ENCODE data around the gene RBP2.

RBP2 gene

DNA sequence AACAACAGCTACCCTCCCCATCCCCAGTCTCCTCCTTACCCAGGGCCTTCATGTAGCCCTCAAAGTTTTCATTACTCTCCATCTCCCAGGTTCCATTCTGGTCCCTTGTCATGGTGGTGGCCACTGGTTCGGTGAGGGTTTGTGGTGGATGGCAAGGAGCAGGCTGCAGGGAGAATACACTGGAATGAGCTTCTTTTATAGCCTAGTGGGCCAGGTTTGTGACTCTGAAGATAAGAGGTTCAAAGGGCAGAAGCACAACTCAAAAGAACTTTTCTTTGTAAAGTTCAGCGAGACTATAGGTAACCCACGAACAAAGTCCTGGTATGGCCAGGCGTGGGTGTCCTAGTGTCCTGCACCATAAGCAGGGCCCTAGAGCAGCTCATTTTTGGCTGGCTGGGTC lies at the start of gene RBP2:
TSS of gene RBP2 (minus strand) at position 169 of the 400 bp plus-strand sequence. CDS start at position 112, 57 bp downstream.
- Mint-ChIP-seq H3K4me1 (no peaks in the 10 kb centered on the region), H3K4me3 (no peak within 1 kb of the TSS), H3K9me3 (no peaks in the 10 kb centered on the region), H3K36me3 (ENCODE audit: insufficient read depth) (no peaks in the 10 kb centered on the region), H3K27me3 (no peaks in the 10 kb centered on the region), H3K27ac (ENCODE audit: low read depth) (no peak within 1 kb of the TSS)
- DNase-seq (ENCODE audit: low spot score in 2 of 2) (no peak), ATAC-seq (replicated peaks; ENCODE audit: extremely low read depth, poor library complexity, severe bottlenecking) (no peak)

DNA sequence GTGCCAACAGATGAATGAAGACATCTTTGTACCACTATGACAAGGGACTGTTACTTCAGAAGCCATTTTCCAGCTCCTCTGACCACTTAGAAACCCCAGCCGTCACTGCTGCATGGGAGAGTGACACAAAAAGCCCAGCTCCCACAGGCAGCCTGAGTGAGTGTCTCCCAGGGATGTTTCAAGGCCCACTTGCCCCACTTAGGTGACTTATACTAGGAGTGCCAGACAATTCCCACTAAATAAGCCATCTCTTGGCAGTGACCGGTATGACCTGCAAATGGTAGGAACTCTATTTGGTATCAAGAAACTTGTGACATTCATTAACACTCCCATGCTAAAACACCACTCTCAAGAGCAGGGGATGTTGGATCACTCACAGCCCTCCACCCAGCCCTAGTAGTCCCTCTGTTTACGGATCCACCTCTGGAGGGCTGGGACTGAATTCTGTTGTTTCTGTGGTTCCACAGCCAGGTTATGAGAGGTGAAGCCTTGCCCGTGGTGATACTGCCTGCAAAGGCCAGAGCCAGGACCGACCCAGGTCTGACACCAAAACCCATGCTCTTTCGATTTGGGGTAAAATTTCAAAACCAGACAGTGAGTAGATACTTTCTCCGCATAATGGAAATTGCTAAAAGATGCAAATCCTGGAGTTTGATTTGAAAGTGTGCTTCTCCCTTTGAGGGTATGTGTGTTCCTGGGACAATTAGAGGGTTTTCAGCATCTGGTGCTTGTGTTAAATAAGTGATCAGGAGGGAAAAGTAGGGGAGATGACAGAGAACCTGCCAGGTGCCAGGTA lies 48.7 kb upstream of the RBP2 start:
- H3K27me3 Mint-ChIP-seq, result no peaks in the 10 kb centered on the region
- DNase-seq (ENCODE audit: low spot score in 2 of 2) (no peak), ATAC-seq (replicated peaks; ENCODE audit: extremely low read depth, poor library complexity, severe bottlenecking) (no peak)
- H3K27ac Mint-ChIP-seq (ENCODE audit: low read depth), result no peak overlapping the region
- no peaks in the 10 kb centered on the region for H3K9me3 Mint-ChIP-seq
- peaks cover 2% of the 10 kb centered on the region for H3K36me3 Mint-ChIP-seq (ENCODE audit: insufficient read depth)
- no peak overlapping the region for H3K4me3 Mint-ChIP-seq
- H3K4me1 Mint-ChIP-seq, result no peaks in the 10 kb centered on the region

DNA sequence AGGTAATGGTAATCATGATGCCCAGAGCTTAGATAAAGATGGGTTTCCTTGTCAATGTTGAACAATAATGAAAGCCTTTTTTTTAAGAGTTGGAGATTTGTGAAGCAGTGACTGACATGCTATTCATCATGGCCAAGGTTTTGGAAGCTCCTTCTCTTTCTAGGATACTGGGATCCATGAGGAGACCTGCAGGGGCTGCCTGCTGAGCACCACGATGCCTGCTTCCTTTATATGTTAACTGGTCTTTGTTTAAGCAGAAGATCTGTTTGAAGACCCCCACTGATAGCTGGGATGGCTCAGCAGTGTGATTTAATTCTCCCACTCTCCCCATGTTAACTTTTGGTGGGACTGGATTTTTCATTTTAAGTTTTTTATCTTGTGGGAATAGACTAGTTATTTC lies 47.4 kb upstream of the RBP2 start:
- H3K27ac Mint-ChIP-seq (ENCODE audit: low read depth), result no peak overlapping the region
- no peak for ATAC-seq (replicated peaks; ENCODE audit: extremely low read depth, poor library complexity, severe bottlenecking)
- DNase-seq (ENCODE audit: low spot score in 2 of 2), result no peak
- H3K4me1 Mint-ChIP-seq, result no peaks in the 10 kb centered on the region
- H3K9me3 Mint-ChIP-seq, result no peaks in the 10 kb centered on the region
- H3K36me3 Mint-ChIP-seq (ENCODE audit: insufficient read depth), result peaks cover 2% of the 10 kb centered on the region
- no peaks in the 10 kb centered on the region for H3K27me3 Mint-ChIP-seq
- H3K4me3 Mint-ChIP-seq, result no peak overlapping the region

DNA sequence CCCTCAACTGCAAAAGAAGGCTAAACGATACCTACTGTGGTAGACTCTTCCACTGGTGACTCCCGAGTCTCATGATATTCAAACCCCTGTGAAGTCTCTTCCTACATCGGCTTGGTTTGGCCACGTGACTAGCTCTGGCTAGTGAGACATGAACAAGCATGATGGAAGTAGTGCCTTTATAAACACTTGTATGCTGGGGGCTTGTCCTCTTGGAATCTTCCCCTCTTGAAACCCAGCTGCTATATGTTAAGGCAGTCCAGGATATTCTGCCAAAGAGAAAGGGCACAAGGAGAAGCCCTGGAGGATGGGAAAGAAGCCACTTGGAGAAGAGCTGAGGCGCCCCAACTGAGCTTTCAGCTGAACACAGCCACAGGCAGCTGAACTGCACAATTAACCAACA lies 46.9 kb upstream of the RBP2 start:
- Mint-ChIP-seq H3K36me3 (ENCODE audit: insufficient read depth) (peaks cover 2% of the 10 kb centered on the region), H3K27me3 (no peaks in the 10 kb centered on the region), H3K9me3 (no peaks in the 10 kb centered on the region), H3K27ac (ENCODE audit: low read depth) (no peak overlapping the region), H3K4me1 (no peaks in the 10 kb centered on the region), H3K4me3 (no peak overlapping the region)
- DNase-seq (ENCODE audit: low spot score in 2 of 2) (no peak), ATAC-seq (replicated peaks; ENCODE audit: extremely low read depth, poor library complexity, severe bottlenecking) (no peak)

DNA sequence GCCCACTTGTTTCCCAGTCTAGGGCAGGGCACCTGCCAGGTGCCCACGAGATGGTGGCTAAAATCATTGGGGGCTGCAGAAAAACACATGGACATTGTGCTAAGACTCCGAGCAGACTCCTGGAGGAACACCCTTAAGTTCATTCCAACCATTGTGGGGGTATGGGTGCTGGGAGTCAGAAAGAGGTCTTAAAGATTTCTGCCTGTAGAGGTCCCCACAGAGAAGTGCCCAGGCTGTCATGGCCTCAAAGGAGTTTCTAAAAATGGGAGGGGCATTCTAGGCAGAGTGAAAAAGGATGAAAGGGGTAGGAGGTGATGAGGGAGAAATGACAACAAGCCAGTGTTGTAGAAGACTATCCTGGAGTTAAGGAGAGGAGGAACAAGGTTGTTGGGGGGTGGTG lies 46.1 kb upstream of the RBP2 start:
- DNase-seq (ENCODE audit: low spot score in 2 of 2) (no peak), ATAC-seq (replicated peaks; ENCODE audit: extremely low read depth, poor library complexity, severe bottlenecking) (no peak)
- Mint-ChIP-seq H3K27me3 (no peaks in the 10 kb centered on the region), H3K36me3 (ENCODE audit: insufficient read depth) (no peaks in the 10 kb centered on the region), H3K4me3 (no peak overlapping the region), H3K9me3 (no peaks in the 10 kb centered on the region), H3K4me1 (no peaks in the 10 kb centered on the region), H3K27ac (ENCODE audit: low read depth) (no peak overlapping the region)

DNA sequence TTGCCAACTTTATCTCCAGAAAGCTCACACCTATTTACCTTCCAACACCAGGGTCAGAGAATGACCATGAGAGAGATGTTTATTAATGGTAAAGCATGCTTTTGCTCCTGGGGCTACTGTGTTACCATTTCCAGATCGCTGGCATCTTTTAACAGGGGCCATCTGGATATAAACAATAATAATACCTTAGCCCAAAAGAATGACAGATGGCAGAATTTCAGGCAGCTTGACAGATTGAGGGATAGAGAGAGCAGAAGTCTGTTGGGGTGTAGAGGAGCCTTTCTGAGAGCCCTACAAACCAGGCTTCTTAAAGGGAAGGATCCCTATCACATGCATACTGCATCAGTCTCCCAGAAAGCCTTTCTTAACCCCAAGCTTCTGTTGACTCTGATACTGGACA lies 45.5 kb upstream of the RBP2 start:
- Mint-ChIP-seq H3K4me1 (no peaks in the 10 kb centered on the region), H3K36me3 (ENCODE audit: insufficient read depth) (no peaks in the 10 kb centered on the region), H3K4me3 (no peak overlapping the region), H3K9me3 (no peaks in the 10 kb centered on the region), H3K27ac (ENCODE audit: low read depth) (no peak overlapping the region), H3K27me3 (no peaks in the 10 kb centered on the region)
- no peak for ATAC-seq (replicated peaks; ENCODE audit: extremely low read depth, poor library complexity, severe bottlenecking)
- DNase-seq (ENCODE audit: low spot score in 2 of 2), result no peak

DNA sequence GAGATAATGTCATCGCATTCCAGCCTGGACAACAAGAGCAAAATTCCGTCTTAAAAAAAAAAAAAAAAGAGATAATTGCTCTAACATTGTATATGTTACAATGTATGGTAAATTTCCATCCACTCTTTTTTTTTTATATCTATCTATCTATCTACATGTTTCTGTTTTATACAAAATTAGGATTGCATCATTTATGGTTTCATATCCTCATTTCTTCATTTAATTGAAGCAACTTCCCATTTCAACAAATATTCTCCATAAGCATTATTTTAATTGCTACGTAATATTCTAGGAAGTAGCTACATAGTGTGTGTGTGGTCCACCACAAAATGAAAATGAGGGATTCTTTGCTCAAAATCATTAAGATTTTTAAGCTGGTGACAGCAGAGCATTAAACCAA lies 44.8 kb upstream of the RBP2 start:
- H3K4me1 Mint-ChIP-seq, result no peaks in the 10 kb centered on the region
- no peak overlapping the region for H3K4me3 Mint-ChIP-seq
- H3K27me3 Mint-ChIP-seq, result no peaks in the 10 kb centered on the region
- DNase-seq (ENCODE audit: low spot score in 2 of 2), result no peak
- no peak overlapping the region for H3K27ac Mint-ChIP-seq (ENCODE audit: low read depth)
- no peaks in the 10 kb centered on the region for H3K36me3 Mint-ChIP-seq (ENCODE audit: insufficient read depth)
- H3K9me3 Mint-ChIP-seq, result no peaks in the 10 kb centered on the region
- no peak for ATAC-seq (replicated peaks; ENCODE audit: extremely low read depth, poor library complexity, severe bottlenecking)

DNA sequence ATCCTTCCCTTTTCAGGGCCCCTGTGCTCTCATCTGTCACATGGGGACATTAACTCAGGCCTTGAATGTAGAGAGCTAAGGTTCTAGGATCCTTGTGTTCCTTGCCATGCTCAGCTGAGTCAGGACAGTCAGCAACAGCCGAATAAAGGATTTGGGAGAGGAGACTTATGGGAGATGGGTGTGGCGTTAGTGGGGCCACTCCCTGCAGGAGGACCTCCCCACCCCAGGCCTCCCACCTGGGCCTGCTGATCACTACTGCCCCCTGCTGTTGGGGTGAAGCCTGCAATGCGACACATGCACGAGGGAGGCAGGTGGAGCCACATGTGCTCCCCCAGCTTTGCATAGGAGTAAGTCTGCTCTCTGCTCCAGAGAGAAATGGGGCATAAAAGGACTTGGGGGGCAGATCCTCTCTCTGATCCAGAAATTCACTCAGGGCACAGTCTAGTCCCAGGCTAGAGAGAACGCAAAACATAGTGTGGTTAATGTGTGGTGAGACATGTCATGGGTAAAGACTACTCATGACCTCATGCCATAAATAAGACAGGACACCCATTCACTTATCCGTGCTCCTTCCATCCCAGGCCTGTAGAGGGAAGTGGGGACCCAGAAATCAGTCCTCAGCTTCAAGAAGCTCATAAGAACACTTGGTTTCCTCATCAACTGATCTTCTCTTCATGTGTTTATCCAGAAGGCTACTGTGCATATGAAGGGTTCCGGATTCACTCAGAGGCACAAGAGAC lies 43.9 kb upstream of the RBP2 start:
- Mint-ChIP-seq H3K27me3 (no peaks in the 10 kb centered on the region), H3K4me3 (no peak overlapping the region), H3K27ac (ENCODE audit: low read depth) (no peak overlapping the region), H3K36me3 (ENCODE audit: insufficient read depth) (no peaks in the 10 kb centered on the region), H3K4me1 (no peaks in the 10 kb centered on the region), H3K9me3 (no peaks in the 10 kb centered on the region)
- ATAC-seq (replicated peaks; ENCODE audit: extremely low read depth, poor library complexity, severe bottlenecking) (no peak), DNase-seq (ENCODE audit: low spot score in 2 of 2) (no peak)

DNA sequence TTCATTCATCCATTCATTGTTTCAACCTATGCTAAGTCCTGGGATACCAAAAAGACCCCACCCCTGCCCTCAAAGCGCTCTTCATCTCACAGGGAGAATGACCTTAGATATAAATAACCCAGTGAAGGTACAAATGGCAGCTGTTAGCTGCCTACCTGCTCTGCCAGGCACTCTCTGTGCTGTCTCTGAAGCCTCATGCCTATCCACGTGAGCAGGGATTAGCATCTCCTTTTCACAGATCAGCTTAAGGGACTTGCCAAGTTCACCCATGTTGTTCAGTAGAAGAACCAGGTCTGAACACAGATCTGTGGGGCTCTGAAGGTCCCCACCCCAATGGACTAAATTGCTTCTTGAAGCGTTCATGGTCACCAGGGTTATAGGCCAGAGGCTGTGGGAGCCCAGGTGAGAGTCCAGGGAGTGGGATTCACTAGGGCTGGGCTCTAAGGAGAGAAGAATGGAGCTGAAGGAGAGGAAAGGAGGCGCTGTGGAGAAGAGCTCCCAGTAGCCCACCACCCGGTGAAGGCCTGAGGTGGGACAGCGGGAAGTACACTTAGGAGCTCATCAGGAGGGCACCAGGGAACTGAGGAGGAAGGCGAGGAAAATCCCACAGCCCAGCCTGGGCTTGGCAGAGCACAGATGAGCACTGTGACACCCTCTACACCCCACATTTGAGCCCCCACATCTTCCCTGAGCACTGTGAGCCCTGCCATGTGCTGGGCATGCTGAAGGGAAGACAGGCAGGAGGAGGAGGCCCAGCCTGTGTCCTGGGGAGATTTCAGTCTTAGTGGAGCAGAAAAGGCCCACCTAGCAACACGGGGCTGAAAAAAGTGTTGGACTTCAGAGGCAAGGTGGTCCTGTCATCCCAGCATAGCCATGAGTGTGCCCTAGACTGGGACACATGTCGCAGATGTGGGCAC lies 42.9 kb upstream of the RBP2 start:
- no peak for ATAC-seq (replicated peaks; ENCODE audit: extremely low read depth, poor library complexity, severe bottlenecking)
- H3K4me1 Mint-ChIP-seq, result no peaks in the 10 kb centered on the region
- no peak overlapping the region for H3K27ac Mint-ChIP-seq (ENCODE audit: low read depth)

DNA sequence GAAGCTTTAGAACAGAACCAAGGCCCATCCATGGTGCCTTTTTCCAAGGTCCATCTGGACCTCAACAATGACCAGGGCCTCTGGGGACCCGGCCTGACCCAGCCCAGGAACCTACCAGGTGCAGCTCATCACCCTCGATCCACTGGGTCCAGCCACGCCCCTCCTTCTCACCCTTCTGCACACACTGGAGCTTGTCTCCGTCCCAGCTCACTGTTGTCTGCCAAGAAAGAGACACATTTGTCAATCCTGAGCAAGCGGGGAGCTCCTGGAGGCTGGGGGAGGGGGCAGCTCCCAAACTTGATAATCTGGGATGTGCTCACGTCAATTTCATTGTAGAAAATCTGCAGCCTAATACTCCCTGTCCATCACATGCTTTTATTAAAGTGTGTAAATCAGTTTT lies 42.0 kb upstream of the RBP2 start:
- H3K27ac Mint-ChIP-seq (ENCODE audit: low read depth), result no peak overlapping the region
- H3K27me3 Mint-ChIP-seq, result peaks cover 7% of the 10 kb centered on the region
- H3K4me1 Mint-ChIP-seq, result no peaks in the 10 kb centered on the region
- no peak overlapping the region for H3K4me3 Mint-ChIP-seq
- no peak for DNase-seq (ENCODE audit: low spot score in 2 of 2)
- no peak for ATAC-seq (replicated peaks; ENCODE audit: extremely low read depth, poor library complexity, severe bottlenecking)
- no peaks in the 10 kb centered on the region for H3K9me3 Mint-ChIP-seq
- H3K36me3 Mint-ChIP-seq (ENCODE audit: insufficient read depth), result no peaks in the 10 kb centered on the region

More for the DNA sequence above, 42.9 kb upstream of the RBP2 start:
- Mint-ChIP-seq H3K36me3 (ENCODE audit: insufficient read depth) (no peaks in the 10 kb centered on the region), H3K27me3 (no peaks in the 10 kb centered on the region), H3K4me3 (no peak overlapping the region), H3K9me3 (no peaks in the 10 kb centered on the region)
- no peak for DNase-seq (ENCODE audit: low spot score in 2 of 2)

DNA sequence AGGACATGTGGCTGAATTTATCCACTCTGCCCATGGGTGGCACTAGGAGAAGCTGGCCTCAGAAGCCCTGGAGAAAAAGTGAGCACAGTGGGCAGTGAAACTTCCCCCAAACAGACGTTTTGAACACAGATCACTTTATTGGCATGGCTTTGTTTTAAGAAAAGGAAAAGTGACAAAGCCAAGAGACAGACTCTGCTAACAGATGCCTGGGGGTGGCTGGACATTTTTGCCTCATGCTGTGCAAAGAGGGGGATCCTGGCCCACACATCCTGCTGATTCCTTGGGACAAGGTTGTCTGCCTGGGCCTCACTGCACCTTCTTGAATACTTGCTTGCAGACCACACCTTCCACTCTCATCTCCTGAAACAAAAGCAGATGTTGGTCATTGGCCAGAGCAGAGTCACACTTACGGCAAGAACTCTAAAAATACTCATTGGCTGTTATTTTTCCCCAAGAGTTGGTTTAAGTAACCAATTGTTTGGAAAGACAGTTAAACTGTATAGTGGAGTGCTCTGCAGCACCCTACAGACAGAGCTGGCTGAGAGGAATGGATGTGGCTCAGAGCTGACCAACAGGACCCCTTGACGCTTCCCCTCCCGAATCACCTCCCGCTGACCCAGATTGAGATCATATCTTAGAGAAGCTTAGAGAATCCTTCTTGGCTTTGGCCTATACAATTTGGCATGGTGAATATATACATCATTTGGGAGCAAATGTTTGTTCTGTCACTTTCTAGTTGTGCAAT lies 41.2 kb upstream of the RBP2 start:
- Mint-ChIP-seq H3K27me3 (peaks cover 13% of the 10 kb centered on the region), H3K9me3 (no peaks in the 10 kb centered on the region), H3K4me1 (no peaks in the 10 kb centered on the region), H3K36me3 (ENCODE audit: insufficient read depth) (no peaks in the 10 kb centered on the region), H3K27ac (ENCODE audit: low read depth) (no peak overlapping the region), H3K4me3 (no peak overlapping the region)
- ATAC-seq (replicated peaks; ENCODE audit: extremely low read depth, poor library complexity, severe bottlenecking) (no peak), DNase-seq (ENCODE audit: low spot score in 2 of 2) (no peak)

DNA sequence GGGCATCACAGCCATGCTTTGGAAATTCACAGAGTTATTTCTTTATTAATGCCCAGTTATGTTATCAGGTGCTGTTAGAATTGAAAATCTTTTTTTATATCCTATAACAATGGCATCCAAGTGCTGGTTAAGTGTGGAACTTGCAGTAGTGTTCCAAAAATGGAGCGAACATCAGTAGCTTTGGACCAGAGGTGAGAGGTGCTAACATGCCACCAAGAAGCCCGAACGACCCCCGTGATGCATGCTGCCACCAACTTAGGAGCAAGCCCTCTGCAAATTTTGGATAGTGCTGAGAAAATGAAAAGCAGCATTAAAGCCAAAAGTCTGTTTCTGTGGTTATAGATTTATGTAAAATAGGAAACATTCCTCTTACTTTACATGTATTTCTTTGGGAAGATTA lies 38.4 kb upstream of the RBP2 start:
- no peak for ATAC-seq (replicated peaks; ENCODE audit: extremely low read depth, poor library complexity, severe bottlenecking)
- no peaks in the 10 kb centered on the region for H3K4me1 Mint-ChIP-seq
- H3K4me3 Mint-ChIP-seq, result no peak overlapping the region
- no peak overlapping the region for H3K27ac Mint-ChIP-seq (ENCODE audit: low read depth)
- H3K36me3 Mint-ChIP-seq (ENCODE audit: insufficient read depth), result no peaks in the 10 kb centered on the region
- no peak for DNase-seq (ENCODE audit: low spot score in 2 of 2)
- H3K9me3 Mint-ChIP-seq, result no peaks in the 10 kb centered on the region
- H3K27me3 Mint-ChIP-seq, result peaks cover 13% of the 10 kb centered on the region
